HepG2 (cell line): ENCODE data around the gene LDLRAD3.

Experiments
- CEBPZ ChIP-seq: IDR thresholded peaks from 2 replicates; pipeline ENCODE4 v1.6.1; 2012; ENCODE audit warnings: low read length, improper control_type of control experiment
- CHD4 ChIP-seq: fragments of 200-600 bp; sonication (generic); IDR thresholded peaks from 2 replicates; pipeline ENCODE4 v1.7.0; 2017; ENCODE audit warnings: mild to moderate bottlenecking, low read length, borderline replicate concordance
- CTCF ChIP-seq: sonication (generic); formaldehyde crosslinking; IDR thresholded peaks from 2 replicates; pipeline ENCODE4 v1.5.0; 2020; ENCODE audit warnings: mild to moderate bottlenecking, missing genetic modification reagents, moderate library complexity
- FOSL2 ChIP-seq: sonication (generic); formaldehyde crosslinking; IDR thresholded peaks from 2 replicates; pipeline ENCODE4 v1.4.0; 2020; ENCODE audit warnings: missing genetic modification reagents
- FOXO4 ChIP-seq: sonication (generic); formaldehyde crosslinking; conservative IDR thresholded peaks from 2 replicates; pipeline ENCODE4 v1.8.1; 2023; ENCODE audit warnings: missing genetic modification reagents
- KDM5B ChIP-seq: sonication (generic); formaldehyde crosslinking; IDR thresholded peaks from 2 replicates; pipeline ENCODE4 v1.4.0; 2020; ENCODE audit warnings: missing genetic modification reagents, mild to moderate bottlenecking, borderline replicate concordance
- MTERF4 ChIP-seq: sonication (generic); formaldehyde crosslinking; IDR thresholded peaks from 2 replicates; pipeline ENCODE4 v1.8.0; 2023; ENCODE audit warnings: mild to moderate bottlenecking, missing genetic modification reagents
- STAT6 ChIP-seq: sonication (generic); formaldehyde crosslinking; IDR thresholded peaks from 2 replicates; pipeline ENCODE4 v1.4.0; 2020; ENCODE audit warnings: missing genetic modification reagents, mild to moderate bottlenecking, borderline replicate concordance
- YY1 ChIP-seq: IDR thresholded peaks from 2 replicates; pipeline ENCODE4 v1.6.1; 2011; ENCODE audit warnings: low read length, low read depth, moderate library complexity, mild to moderate bottlenecking; ENCODE audit not compliant: insufficient read depth, insufficient replicate concordance
- ZMYM3 ChIP-seq: sonication (generic); formaldehyde crosslinking; IDR thresholded peaks from 2 replicates; pipeline ENCODE4 v1.5.1; 2020; ENCODE audit warnings: mild to moderate bottlenecking, missing genetic modification reagents
- ZNF274 ChIP-seq: sonication (generic); formaldehyde crosslinking; IDR thresholded peaks from 2 replicates; pipeline ENCODE4 v1.5.1; 2020; ENCODE audit warnings: mild to moderate bottlenecking, missing genetic modification reagents

GRCh38 chr11:36119300-36119699 is 175.4 kb downstream of the LDLRAD3 start:
- TF ChIP-seq ZMYM3 (CRISPR knock-in tag): no peak
- no peak for TF ChIP-seq CHD4
- TF ChIP-seq KDM5B (CRISPR knock-in tag): no peak
- no peak for TF ChIP-seq MTERF4
- TF ChIP-seq FOXO4 (CRISPR knock-in tag): no peak
- no peak for TF ChIP-seq YY1
- TF ChIP-seq STAT6: no peak
- no peak for TF ChIP-seq ZNF274 (CRISPR knock-in tag)
- no peak for TF ChIP-seq CTCF (CRISPR knock-in tag)
- TF ChIP-seq FOSL2: no peak
- TF ChIP-seq CEBPZ: no peak
